Stimulated activated CD4-positive, alpha-beta T cell treated with anti-CD3 and anti-CD28 coated beads, Interleukin-2, amount 100 ng/mL, for 48 hours (primary cell): ENCODE data around the gene CFAP58.
"Not testable (repeated sequence)": the region's sequence is repeated elsewhere in the genome, so short reads cannot be mapped to it uniquely, and the experiment has no call there.

ENCODE experiments used
- DNase-seq, 2 donors: peaks; one replicate each; pipeline ENCODE4 v3.0.0-alpha.2; 2020

CFAP58 gene

GRCh38 chr10:104440221-104440620 lies 86.6 kb downstream of the CFAP58 start:
- DNase-seq = no peak

DNA sequence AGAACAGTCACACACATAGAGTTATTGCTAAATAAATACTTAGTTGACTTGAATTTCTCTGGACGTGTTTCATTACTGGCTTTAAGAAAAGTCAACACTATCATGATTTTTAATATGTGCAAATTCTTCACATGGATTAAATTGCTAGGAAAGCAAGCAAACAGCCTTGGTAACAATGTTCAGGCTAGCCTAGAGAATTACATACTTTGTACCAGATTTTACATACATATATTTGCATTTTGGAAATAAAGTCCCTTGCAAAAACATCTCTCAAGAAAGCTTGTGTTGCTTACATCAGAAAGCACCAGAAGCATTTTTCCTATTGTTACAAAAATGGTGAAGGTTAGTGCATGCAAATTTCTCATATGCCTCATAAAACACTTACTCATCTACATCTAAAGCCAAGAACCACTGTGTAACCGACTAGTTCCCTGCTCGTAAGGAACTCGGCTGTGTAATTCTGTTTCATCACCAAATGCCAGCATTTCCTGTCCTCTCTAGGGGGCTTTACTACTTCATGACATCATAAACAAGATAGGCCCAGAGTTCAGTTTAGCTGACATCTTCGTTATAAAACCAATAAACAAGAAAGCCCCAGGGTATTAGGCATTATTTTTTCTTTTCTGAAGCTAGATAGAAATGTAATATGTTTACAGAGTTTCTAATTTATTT lies 87.8 kb downstream of the CFAP58 start:
- no peak for DNase-seq

GRCh38 chr10:104445359-104445758 lies 91.7 kb downstream of the CFAP58 start:
- no peak for DNase-seq

- DNase-seq = no peak
Observed at GRCh38 chr10:104446151-104446550, 92.5 kb downstream of the CFAP58 start.

GRCh38 chr10:104447331-104447730 lies 93.7 kb downstream of the CFAP58 start:
- DNase-seq = no peak

GRCh38 chr10:104447906-104448305 lies 94.3 kb downstream of the CFAP58 start:
- DNase-seq = no peak

DNA sequence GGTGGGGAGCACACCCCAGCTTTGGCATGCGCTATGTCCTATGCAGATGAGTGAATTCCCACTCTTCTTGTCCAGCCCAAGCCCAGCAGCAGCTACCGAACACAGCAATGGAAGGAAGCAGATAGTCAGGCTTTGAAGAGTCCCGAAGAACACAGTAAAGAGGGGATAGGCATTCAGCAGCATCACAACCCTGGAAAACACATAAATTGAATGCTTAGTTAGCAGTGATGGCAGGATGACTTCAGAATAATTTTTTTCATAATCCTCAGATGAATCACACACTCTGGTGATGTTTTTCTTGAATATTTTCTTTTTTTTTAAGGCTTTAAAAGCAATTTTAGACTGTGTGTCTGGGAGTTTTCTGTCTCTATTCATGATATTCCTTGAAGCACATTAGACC lies 95.8 kb downstream of the CFAP58 start:
- no peak for DNase-seq

- DNase-seq = no peak
Observed at GRCh38 chr10:104450490-104450889, 96.9 kb downstream of the CFAP58 start.

DNA sequence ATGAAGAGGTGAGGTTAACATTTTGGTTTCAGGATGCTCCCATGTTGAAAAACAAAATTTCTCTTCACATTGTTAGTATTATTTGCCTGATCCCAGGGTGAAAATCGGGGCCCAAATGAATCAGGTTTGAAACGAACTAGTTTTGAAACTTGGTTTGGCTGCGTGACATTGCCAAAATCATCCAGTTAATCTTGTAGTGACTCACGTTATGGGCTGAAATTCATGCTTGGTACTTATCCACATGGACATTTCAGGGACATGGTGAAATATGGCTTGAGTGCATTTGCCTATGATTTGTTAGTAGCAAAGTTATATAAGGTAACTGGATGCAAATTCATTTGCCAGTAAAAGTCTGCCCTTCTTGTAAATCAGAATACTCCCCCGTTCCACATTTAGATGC lies 97.3 kb downstream of the CFAP58 start:
- DNase-seq = no peak

DNA sequence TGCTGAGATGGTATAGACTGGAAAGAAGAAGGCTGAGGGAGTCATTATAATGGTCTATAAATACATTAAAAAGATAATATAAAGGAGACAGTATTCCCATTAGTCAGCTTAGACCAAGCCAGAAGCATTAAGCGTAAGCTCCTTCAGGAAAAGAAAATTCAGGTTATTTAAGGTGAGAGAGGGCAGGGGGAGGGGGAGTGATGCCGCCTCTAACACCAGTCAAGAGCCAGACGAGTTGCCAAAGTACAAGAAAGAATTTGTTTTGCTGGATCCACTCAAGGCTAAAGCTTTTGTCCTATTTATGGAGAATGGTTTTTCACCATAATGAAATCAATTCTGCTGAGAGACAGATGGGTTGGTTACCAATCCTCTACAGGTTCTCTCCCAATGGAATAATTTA lies 99.3 kb downstream of the CFAP58 start:
- DNase-seq = no peak

- no peak for DNase-seq
Observed at GRCh38 chr10:104456802-104457542, 103.3 kb downstream of the CFAP58 start.

DNA sequence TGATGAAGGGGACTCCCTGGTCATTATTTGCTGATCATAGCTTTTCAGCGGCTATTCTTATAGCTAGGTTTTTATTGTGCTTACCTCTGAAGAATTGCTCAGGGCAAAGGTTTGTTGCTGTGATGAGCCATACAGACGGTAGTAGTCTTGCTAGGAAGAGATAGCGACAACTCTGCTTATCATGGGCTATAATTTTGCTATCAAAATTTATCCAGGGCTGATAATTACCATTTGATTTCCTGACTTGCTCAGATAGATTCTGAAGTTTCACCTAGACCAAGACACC lies 103.9 kb downstream of the CFAP58 start:
- DNase-seq = no peak

- not testable (repeated sequence) for DNase-seq
Observed at GRCh38 chr10:104465575-104465974, 111.9 kb downstream of the CFAP58 start.

GRCh38 chr10:104468818-104469217 lies 115.2 kb downstream of the CFAP58 start:
- not testable (repeated sequence) for DNase-seq

DNA sequence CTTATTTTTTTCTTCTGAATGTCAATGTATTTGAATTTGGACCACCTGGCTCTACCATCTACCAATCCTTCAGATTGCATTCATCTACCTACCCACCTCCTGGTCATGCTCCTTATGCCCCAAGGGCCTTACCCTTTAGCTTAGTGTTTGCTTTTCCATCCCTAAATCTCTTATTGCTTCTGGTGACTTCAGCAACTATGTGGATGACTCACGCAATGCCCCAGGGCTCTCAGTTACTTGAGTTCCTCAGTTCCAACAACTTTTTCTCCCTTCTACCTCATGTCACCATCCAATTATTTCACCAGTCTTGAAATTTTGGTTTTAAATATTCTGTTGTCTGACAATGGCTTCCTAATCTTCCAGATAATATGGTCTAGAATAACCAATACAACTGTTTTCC lies 118.9 kb downstream of the CFAP58 start:
- no peak for DNase-seq

GRCh38 chr10:104472957-104473745 lies 119.5 kb downstream of the CFAP58 start:
- DNase-seq = no peak

DNA sequence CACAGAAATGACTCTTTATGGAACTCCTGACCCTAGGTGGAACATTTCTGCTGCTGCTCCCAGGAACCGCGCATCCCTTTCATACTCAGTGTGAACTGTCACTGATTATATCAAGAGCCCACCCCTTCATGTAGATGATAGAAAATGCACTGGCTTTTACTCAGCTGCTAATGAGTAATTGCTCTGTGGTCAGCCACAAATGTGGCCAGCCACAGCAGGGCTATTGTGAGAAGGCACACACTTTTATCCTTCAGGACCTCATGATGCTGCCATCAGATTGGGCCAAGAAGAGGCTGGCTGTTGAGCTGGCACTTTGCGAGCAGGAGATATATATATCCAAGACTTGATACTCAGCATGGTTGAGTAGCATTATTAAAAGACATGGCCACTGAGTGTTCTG lies 124.7 kb downstream of the CFAP58 start:
- no peak for DNase-seq

DNA sequence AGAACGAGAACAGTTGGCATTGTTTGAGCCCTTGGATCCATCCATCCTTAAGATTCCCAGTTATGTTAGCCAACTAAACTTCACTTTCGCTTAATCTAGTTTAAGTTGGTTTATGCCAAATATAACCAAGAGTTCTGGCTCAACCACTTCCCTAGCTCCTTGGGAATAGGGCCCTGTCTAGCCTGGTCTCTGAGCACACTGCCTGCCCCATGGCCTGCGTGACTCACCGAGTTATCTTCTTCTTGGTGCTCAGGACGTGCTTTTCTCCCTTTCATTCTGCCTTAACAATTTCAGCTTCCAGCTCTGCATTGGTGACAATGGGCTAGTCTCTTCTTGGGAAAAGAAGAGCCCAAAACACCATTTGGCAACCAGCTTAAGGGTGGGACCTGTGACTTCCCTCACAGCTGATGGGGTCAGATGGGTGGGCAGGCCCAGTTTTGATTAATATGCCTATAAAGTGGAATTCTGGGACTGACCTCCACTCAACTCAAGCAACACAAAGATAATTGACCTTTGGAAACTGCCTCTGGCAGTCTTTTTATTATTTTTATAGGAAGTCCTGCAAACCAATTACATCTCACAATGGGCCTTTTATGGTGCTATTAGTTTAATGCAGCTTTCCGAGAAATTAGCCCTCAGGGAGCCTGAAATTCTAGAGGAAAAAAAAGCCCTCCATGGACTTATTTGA lies 126.4 kb downstream of the CFAP58 start:
- DNase-seq = no peak

GRCh38 chr10:104480797-104481196 lies 127.2 kb downstream of the CFAP58 start:
- DNase-seq = no peak

DNA sequence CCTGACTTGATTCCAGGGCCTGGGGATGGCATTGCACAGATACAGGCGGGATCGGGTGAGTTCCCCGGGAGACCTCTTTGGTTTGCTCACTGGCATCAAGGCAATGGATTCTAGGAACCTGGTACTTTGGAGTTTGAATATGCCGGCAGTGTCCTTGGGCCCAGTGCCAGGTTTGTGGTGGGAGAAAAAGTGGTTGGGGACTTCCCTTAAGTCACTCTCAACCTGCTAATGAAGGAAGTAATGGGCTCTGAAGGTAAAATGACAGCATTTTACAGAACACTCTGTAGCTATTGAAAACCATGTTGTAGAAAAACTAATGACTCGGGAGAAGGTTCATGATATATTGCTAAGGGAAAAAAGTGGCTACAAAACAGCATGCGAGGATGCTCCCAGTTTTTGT lies 129.9 kb downstream of the CFAP58 start:
- no peak for DNase-seq

DNA sequence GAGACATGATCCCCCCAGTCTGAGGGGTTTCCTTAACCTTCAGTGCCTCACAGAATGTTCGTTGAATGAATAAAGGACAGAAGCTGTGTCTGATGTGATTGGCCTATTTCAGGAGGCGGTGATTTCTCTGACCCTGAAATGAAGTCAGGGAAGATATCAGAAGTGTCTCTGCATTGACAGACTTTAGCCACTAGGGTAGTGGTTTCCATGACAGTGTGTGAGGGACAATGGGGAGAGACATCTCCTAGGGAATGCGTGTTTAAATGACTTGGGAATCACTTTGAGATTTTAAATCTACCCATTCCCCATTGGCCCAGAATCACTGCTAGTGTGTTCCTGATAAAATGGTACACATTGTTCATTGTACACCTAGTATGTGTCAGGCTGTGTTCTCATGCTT lies 132.0 kb downstream of the CFAP58 start:
- DNase-seq = no peak

DNA sequence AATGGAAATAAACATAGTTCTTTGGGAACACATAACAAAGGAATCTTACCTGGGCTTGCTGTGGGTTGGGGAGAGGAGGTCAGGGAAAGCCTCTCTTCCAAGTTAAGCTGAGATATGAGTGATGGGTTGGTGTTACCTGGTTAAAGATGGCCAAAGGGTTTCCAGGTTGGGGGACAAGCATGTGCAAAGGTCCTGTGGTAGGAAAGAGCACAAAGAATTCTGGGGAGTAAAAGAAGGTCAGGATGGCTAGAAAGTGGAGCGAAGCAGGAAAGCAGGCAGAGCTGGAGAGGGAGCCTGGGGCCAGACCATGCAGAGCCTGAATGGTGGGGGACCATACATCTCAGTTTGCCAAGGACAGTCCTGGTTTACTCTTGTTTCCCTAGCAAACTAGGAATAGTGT lies 133.2 kb downstream of the CFAP58 start:
- no peak for DNase-seq

DNA sequence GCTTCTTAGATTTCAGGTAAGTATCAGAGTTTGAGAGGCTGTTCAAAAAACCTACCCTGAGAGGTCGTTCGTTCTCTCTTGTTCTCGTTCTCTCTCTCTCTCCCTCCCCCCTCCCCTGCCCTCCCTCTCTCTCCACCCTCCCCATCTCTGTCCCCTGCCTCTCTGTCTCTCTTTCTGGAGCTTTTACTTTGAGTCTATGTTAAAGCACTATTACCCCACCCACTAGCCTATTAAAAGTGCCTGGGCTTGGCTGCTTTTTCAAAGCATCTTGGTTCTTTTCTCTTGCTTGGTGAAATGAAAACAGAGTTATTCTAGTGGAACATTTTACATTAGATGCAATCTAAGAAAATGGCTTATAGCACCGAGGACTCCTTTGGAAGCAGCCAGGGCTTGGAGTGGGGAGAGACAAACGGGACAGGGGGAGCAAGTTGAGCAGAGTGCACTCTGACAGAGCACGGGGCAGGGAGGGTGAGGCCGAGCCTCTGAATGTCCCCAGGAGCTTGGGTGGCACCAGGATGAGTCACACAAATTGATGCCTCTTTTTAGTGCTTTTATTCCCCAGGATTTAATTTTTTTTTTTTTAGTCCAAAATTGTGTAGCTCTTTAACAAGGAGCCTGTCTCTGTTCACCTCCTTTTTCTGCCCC lies 134.3 kb downstream of the CFAP58 start:
- no peak for DNase-seq
